Heart left ventricle (tissue), 16 donors: Measurements from ENCODE around the gene RNF19B. TPM values are rescaled to one million over a fixed set of nuclear protein-coding genes. Genes with fewer than 3 reads are reported as not detected.
A peak's percentile ranks its signal among the peaks of the same experiment; 100 is the strongest.

ENCODE experiments used
- ATAC-seq, 4 donors: fragments of 200-7000 bp; cut with Tn5 transposase; one replicate each; pipeline ENCODE4 v1.9.1; 2020 to 2022; ENCODE audit warnings: moderate library complexity in 4 of 4, mild to moderate bottlenecking in 3 of 4, moderate number of reproducible peaks in 1 of 4
- DNase-seq, 5 donors: peaks; one replicate each; pipeline ENCODE4 v3.0.0-alpha.2; 2020
- H3K27ac ChIP-seq, 12 donors: fragments of 200-600 bp; sonication (generic) in 4 of 12; one replicate each; pipeline versions ENCODE4 v1.5.0 to v1.8.0; 2016 to 2022; ENCODE audit warnings: mild to moderate bottlenecking in 2 of 12
- H3K27me3 ChIP-seq, 9 donors: fragments of 200-600 bp; sonication (generic) in 2 of 9; one replicate each; pipeline versions ENCODE4 v1.5.1 to v1.8.0; 2016 to 2022; ENCODE audit warnings: mild to moderate bottlenecking in 3 of 9
- H3K36me3 ChIP-seq, 9 donors: fragments of 200-600 bp; sonication (generic) in 2 of 9; one replicate each; pipeline versions ENCODE4 v1.5.0 to v1.8.0; 2018 to 2022; ENCODE audit warnings: mild to moderate bottlenecking in 2 of 9
- H3K4me1 ChIP-seq, 12 donors: fragments of 200-600 bp; sonication (generic) in 4 of 12; one replicate each; pipeline versions ENCODE4 v1.5.0 to v1.8.0; 2016 to 2022; ENCODE audit warnings: mild to moderate bottlenecking in 3 of 12
- H3K4me3 ChIP-seq, 12 donors: fragments of 200-600 bp; sonication (generic) in 4 of 12; one replicate each; pipeline versions ENCODE4 v1.5.0 to v1.8.0; 2017 to 2022; ENCODE audit warnings: mild to moderate bottlenecking in 9 of 12, moderate library complexity in 4 of 12
- H3K9me3 ChIP-seq, 12 donors: fragments of 200-600 bp; sonication (generic) in 4 of 12; one replicate each; pipeline versions ENCODE4 v1.5.0 to v1.8.0; 2016 to 2022; ENCODE audit warnings: mild to moderate bottlenecking in 1 of 12
- CTCF ChIP-seq, 12 donors: fragments of 200-600 bp; sonication (generic) in 4 of 12; IDR thresholded peaks; one replicate each; pipeline versions ENCODE4 v1.5.0 to v1.8.0; 2018 to 2022; ENCODE audit warnings: antibody characterized with exemption in 12 of 12, mild to moderate bottlenecking in 5 of 12
- POLR2A ChIP-seq, 2 donors: fragments of 450-650 bp; IDR thresholded peaks; one replicate each; pipeline ENCODE4 v1.6.1; 2017; ENCODE audit warnings: antibody characterized with exemption in 2 of 2, mild to moderate bottlenecking in 2 of 2, moderate library complexity in 2 of 2
- WGBS, 4 donors: extraction: QIAGEN DNeasy Blood & Tissue Kit in 2 of 4; methylation state at CpG; one replicate each; pipeline versions ENCODE4 v1.1.5 to v1.1.7; 2013 to 2018; 5-methylcytosine and 5-hydroxymethylcytosine counted together
- intact Hi-C, 10 donors: fragments of 100-400 bp; cut with DNase I; formaldehyde crosslinking; loops; one replicate each; pipeline versions ENCODE4 v1.11.1 to v1.14.2; 2022
- polyA plus RNA-seq, 2 donors: library from polyadenylated mRNA; stranded (reverse); fragments of 200-250 nt; gene quantifications; one replicate each; pipeline ENCODE4 v1.2.3, GENCODE V29; 2013
- total RNA-seq, 9 donors: library from RNA; depleted of rRNA in 2 of 9; stranded (reverse); fragments of >200 nt in 2 of 9; fragmentation: NEBNext Ultra II Directional in 3 of 9; extraction: Animal tissue kit (Norgen Biotek cat#: 25700) in 3 of 9; gene quantifications; one replicate each; pipeline versions ENCODE4 v1.1.0 to v1.2.4, GENCODE V29; 2016 to 2023
- donor health status: ischemic (EF 13 %, LVEDD 7.1; RV severe dilation, severe dysfunction).
- donor health status: healthy with polysubstance abuse.
- donor health status: DM: no; HTN: yes; CAD: no.
- donor health status: DM: no; HTN: no; CAD: no.
- donor health status: ischemic (EF 25% LVEDD 6.9; RV normal size, moderate dysfunction).
- donor health status: ischemic (EF 25% LVEDD 5.7; RV mildly dilated, moderate dysfunction).
- donor health status: healthy.
- donor health status: DM: yes; HTN: yes; CAD: no.
- donor health status: ischemic (EF 35%, LVEDD 5.7; RV mildly dilated, moderate dysfunction).
- donor health status: nonischemic (EF 11% LVEDD 7.7; RV severe dilation, severe dysfunction).
- donor health status: DM: yes; HTN: yes; CAD: no.
- donor health status: PGD.
- donor health status: ischemic (EF 29% LVEDD 5.4; RV normal size, mild dysfunction).
- donor health status: nonischemic (EF 23%, LVEDD 6.1; RV moderate dilation, normal function).

The RNF19B gene
- total and polyA plus RNA-seq, 11 donors = 1.5 to 42.5 (median 15.2) TPM

GRCh38 chr1:32984090-32984454 lies 19.5 kb upstream of the RNF19B start:
- H3K36me3 ChIP-seq = no peaks in the 10 kb centered on the region
- 72 to 76% (median 75%) methylated on average over 4 of the region's 4 CpGs for WGBS, 4 donors
- peak overlapping the region in 5 of 12 donors; percentile 7 to 95 (median 42) for H3K27ac ChIP-seq
- H3K4me3 ChIP-seq = no peak overlapping the region
- TF ChIP-seq POLR2A (IDR thresholded peaks at IDR 0.05) = no peak
- TF ChIP-seq CTCF (IDR thresholded peaks at IDR 0.05) = no peak
- DNase-seq (no peak), ATAC-seq (peak in 1 of 4 donors; percentile 47)
- H3K9me3 ChIP-seq = no peaks in the 10 kb centered on the region
- peaks cover 5 to 92% (median 19%) of the 10 kb centered on the region in 12 donors for H3K4me1 ChIP-seq
- intact Hi-C loops = no loop called here
- no peaks in the 10 kb centered on the region for H3K27me3 ChIP-seq

- no peak for DNase-seq
- intact Hi-C loops = no loop called here
- WGBS, 4 donors = 81 to 86% (median 84%) methylated on average over 3 of the region's 3 CpGs
Measured at GRCh38 chr1:32983020-32983419, 18.4 kb upstream of the RNF19B start.

GRCh38 chr1:32981003-32981901 lies 16.6 kb upstream of the RNF19B start:
- no peaks in the 10 kb centered on the region for H3K9me3 ChIP-seq
- peak overlapping the region in 1 of 12 donors; percentile 26 for H3K4me3 ChIP-seq
- ATAC-seq = peak; percentile 72 to 94 (median 84)
- WGBS, 4 donors = 55 to 74% (median 62%) methylated on average over 8 of the region's 8 CpGs
- H3K4me1 ChIP-seq = peaks cover 0 to 70% (median 7%) of the 10 kb centered on the region in 12 donors
- intact Hi-C loops = no loop called here
- TF ChIP-seq CTCF (IDR thresholded peaks at IDR 0.05) = no peak
- TF ChIP-seq POLR2A (IDR thresholded peaks at IDR 0.05) = peak in 1 of 2 donors; percentile 21
- H3K27me3 ChIP-seq = no peaks in the 10 kb centered on the region
- H3K36me3 ChIP-seq = no peaks in the 10 kb centered on the region
- peak in 4 of 5 donors; percentile 62 to 66 (median 63) for DNase-seq
- H3K27ac ChIP-seq = peak overlapping the region; percentile 17 to 95 (median 67)

More at GRCh38 chr1:32983020-32983419, 18.4 kb upstream of the RNF19B start:
- Histone ChIP-seq H3K4me1 (peaks cover 0 to 81% (median 9%) of the 10 kb centered on the region in 12 donors), H3K27ac (peak overlapping the region in 1 of 12 donors; percentile 95), H3K4me3 (no peak overlapping the region), H3K27me3 (no peaks in the 10 kb centered on the region), H3K9me3 (no peaks in the 10 kb centered on the region), H3K36me3 (no peaks in the 10 kb centered on the region)
- TF ChIP-seq CTCF (IDR thresholded peaks at IDR 0.05) = no peak
- TF ChIP-seq POLR2A (IDR thresholded peaks at IDR 0.05) = no peak
- no peak for ATAC-seq

GRCh38 chr1:32980080-32980479 lies 15.5 kb upstream of the RNF19B start:
- WGBS, 4 donors = 93 to 97% (median 96%) methylated on average over 7 to 10 of the region's 10 CpGs
- Histone ChIP-seq H3K36me3 (no peaks in the 10 kb centered on the region), H3K27ac (peak overlapping the region in 2 of 12 donors; percentile 80 to 95), H3K9me3 (no peaks in the 10 kb centered on the region), H3K27me3 (no peaks in the 10 kb centered on the region), H3K4me1 (peaks cover 0 to 59% (median 7%) of the 10 kb centered on the region in 12 donors), H3K4me3 (no peak overlapping the region)
- no peak for TF ChIP-seq CTCF (IDR thresholded peaks at IDR 0.05)
- TF ChIP-seq POLR2A (IDR thresholded peaks at IDR 0.05) = no peak
- intact Hi-C loops = no loop called here
- no peak for ATAC-seq
- DNase-seq = no peak
